Measurements from ENCODE around the gene PLPP2.

The PLPP2 gene

GRCh38 chr19:338421-338820, 47.2 kb upstream of the PLPP2 start:
- no peak for DNase-seq
- Histone ChIP-seq H4K20me1 (ENCODE audit: insufficient read depth, low read length) (peaks cover 65% of the 10 kb centered on the region), H3K4me2 (ENCODE audit: insufficient read depth, low read length) (no peak overlapping the region)

GRCh38 chr19:336067-336614, 44.9 kb upstream of the PLPP2 start:
- ATAC-seq (ENCODE audit: insufficient read depth, low read depth) (no peak), DNase-seq (no peak)
- no peak overlapping the region for H3K4me3 ChIP-seq (ENCODE audit: low read depth in 1 of 2, low read length in 2 of 2)
- no peaks in the 10 kb centered on the region for H3K27me3 ChIP-seq (ENCODE audit: insufficient read depth, low read length, poor library complexity)
- peaks cover 43% of the 10 kb centered on the region for H4K20me1 ChIP-seq (ENCODE audit: insufficient read depth, low read length)
- H3K4me1 ChIP-seq (ENCODE audit: insufficient read depth, low read length) = peaks cover 18% of the 10 kb centered on the region
- H2AFZ ChIP-seq (ENCODE audit: low read depth, low read length) = no peak overlapping the region
- no peak overlapping the region for H3K4me2 ChIP-seq (ENCODE audit: insufficient read depth, low read length)
- peaks cover 3% of the 10 kb centered on the region for H3K9me3 ChIP-seq (ENCODE audit: insufficient read depth, low read length, severe bottlenecking)
- H3K9ac ChIP-seq (ENCODE audit: low read depth, low read length) = no peak overlapping the region
- H3K36me3 ChIP-seq (ENCODE audit: insufficient read depth, low read length) = peaks cover 56% of the 10 kb centered on the region
- TF ChIP-seq, protein P1, sequence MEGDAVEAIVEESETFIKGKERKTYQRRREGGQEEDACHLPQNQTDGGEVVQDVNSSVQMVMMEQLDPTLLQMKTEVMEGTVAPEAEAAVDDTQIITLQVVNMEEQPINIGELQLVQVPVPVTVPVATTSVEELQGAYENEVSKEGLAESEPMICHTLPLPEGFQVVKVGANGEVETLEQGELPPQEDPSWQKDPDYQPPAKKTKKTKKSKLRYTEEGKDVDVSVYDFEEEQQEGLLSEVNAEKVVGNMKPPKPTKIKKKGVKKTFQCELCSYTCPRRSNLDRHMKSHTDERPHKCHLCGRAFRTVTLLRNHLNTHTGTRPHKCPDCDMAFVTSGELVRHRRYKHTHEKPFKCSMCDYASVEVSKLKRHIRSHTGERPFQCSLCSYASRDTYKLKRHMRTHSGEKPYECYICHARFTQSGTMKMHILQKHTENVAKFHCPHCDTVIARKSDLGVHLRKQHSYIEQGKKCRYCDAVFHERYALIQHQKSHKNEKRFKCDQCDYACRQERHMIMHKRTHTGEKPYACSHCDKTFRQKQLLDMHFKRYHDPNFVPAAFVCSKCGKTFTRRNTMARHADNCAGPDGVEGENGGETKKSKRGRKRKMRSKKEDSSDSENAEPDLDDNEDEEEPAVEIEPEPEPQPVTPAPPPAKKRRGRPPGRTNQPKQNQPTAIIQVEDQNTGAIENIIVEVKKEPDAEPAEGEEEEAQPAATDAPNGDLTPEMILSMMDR (IDR thresholded peaks at IDR 0.05; ENCODE audit: borderline replicate concordance, extremely low read depth, low read length, poor library complexity, severe bottlenecking) = no peak
- no peak for TF ChIP-seq EZH2 (IDR thresholded peaks at IDR 0.05; ENCODE audit: borderline replicate concordance, low read depth, low read length, severe bottlenecking)
- no peak overlapping the region for H3K27ac ChIP-seq (ENCODE audit: low read length)
- H3K79me2 ChIP-seq (ENCODE audit: insufficient read depth, low read length) = peaks cover 78% of the 10 kb centered on the region

More at GRCh38 chr19:338421-338820, 47.2 kb upstream of the PLPP2 start:
- Histone ChIP-seq H3K79me2 (ENCODE audit: insufficient read depth, low read length) (peaks cover 93% of the 10 kb centered on the region), H3K9me3 (ENCODE audit: insufficient read depth, low read length, severe bottlenecking) (no peaks in the 10 kb centered on the region), H3K4me1 (ENCODE audit: insufficient read depth, low read length) (peaks cover 41% of the 10 kb centered on the region), H3K36me3 (ENCODE audit: insufficient read depth, low read length) (peaks cover 65% of the 10 kb centered on the region), H3K4me3 (ENCODE audit: low read depth in 1 of 2, low read length in 2 of 2) (no peak overlapping the region), H2AFZ (ENCODE audit: low read depth, low read length) (no peak overlapping the region), H3K27ac (ENCODE audit: low read length) (no peak overlapping the region), H3K27me3 (ENCODE audit: insufficient read depth, low read length, poor library complexity) (no peaks in the 10 kb centered on the region), H3K9ac (ENCODE audit: low read depth, low read length) (no peak overlapping the region)
- ATAC-seq (ENCODE audit: insufficient read depth, low read depth) = no peak
- TF ChIP-seq, protein P1 (IDR thresholded peaks at IDR 0.05; ENCODE audit: borderline replicate concordance, extremely low read depth, low read length, poor library complexity, severe bottlenecking) = no peak
- no peak for TF ChIP-seq EZH2 (IDR thresholded peaks at IDR 0.05; ENCODE audit: borderline replicate concordance, low read depth, low read length, severe bottlenecking)

- H3K9me3 ChIP-seq (ENCODE audit: insufficient read depth, low read length, severe bottlenecking) = peaks cover 8% of the 10 kb centered on the region
- TF ChIP-seq EZH2 (IDR thresholded peaks at IDR 0.05; ENCODE audit: borderline replicate concordance, low read depth, low read length, severe bottlenecking) = no peak
- TF ChIP-seq, protein P1 (IDR thresholded peaks at IDR 0.05; ENCODE audit: borderline replicate concordance, extremely low read depth, low read length, poor library complexity, severe bottlenecking) = no peak
- ATAC-seq (ENCODE audit: insufficient read depth, low read depth) (no peak), DNase-seq (no peak)
- peaks cover 76% of the 10 kb centered on the region for H3K79me2 ChIP-seq (ENCODE audit: insufficient read depth, low read length)
- H4K20me1 ChIP-seq (ENCODE audit: insufficient read depth, low read length) = peaks cover 38% of the 10 kb centered on the region
- H3K4me2 ChIP-seq (ENCODE audit: insufficient read depth, low read length) = no peak overlapping the region
- H3K36me3 ChIP-seq (ENCODE audit: insufficient read depth, low read length) = peaks cover 56% of the 10 kb centered on the region
- peaks cover 13% of the 10 kb centered on the region for H3K4me1 ChIP-seq (ENCODE audit: insufficient read depth, low read length)
- no peak overlapping the region for H3K9ac ChIP-seq (ENCODE audit: low read depth, low read length)
- no peak overlapping the region for H3K4me3 ChIP-seq (ENCODE audit: low read depth in 1 of 2, low read length in 2 of 2)
- H3K27ac ChIP-seq (ENCODE audit: low read length) = no peak overlapping the region
- no peaks in the 10 kb centered on the region for H3K27me3 ChIP-seq (ENCODE audit: insufficient read depth, low read length, poor library complexity)
- no peak overlapping the region for H2AFZ ChIP-seq (ENCODE audit: low read depth, low read length)
Observed at GRCh38 chr19:335486-336066, 44.4 kb upstream of the PLPP2 start.

Data from DND-41 (cell line).